ENCODE data around the gene GREB1L.

The GREB1L gene

DNA sequence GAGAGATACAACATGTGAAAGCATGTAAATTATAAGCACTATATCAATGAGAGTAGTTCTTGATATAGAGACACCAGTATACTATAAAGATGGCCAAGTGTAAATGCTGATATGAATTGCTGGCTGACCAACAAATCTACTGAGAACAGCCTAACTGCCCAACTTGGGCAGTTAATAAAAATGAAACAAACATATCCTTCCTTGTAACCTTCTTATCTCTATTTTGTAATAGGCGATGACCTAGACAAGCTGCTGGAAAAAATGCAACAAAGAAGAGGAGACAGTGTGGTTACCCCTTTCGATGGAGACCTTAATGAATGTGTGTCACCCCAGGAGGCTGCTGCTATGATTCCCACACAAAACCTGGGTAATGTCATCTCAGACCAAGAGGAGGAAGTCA is 209.8 kb downstream of the GREB1L start:
- no peak for DNase-seq

DNA sequence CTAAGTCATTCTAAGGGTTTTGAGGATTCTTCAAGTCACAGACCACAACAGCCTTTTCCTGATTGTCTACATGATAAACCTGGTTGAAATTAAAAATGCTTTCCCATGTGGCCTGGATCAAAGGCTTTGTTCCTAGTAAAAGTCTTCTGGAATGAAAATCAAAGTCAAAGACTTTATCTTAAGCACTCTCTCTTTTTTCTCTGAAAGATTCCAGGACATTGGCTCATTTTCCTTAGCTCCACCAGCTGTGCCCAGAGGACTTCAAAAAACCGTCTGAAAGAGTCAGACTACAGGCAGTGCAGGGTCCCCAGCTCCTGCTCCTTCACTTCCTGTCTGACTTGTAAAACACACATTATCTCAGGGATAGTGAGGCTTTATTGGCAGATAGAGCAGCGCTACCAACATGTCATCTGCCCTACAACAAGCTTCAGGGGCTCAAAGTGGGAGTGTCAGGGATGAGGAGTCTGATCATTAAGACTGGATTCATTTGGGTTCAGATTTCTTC is 210.3 kb downstream of the GREB1L start:
- DNase-seq = peak in 1 of 3 experiments; percentile 71

DNA sequence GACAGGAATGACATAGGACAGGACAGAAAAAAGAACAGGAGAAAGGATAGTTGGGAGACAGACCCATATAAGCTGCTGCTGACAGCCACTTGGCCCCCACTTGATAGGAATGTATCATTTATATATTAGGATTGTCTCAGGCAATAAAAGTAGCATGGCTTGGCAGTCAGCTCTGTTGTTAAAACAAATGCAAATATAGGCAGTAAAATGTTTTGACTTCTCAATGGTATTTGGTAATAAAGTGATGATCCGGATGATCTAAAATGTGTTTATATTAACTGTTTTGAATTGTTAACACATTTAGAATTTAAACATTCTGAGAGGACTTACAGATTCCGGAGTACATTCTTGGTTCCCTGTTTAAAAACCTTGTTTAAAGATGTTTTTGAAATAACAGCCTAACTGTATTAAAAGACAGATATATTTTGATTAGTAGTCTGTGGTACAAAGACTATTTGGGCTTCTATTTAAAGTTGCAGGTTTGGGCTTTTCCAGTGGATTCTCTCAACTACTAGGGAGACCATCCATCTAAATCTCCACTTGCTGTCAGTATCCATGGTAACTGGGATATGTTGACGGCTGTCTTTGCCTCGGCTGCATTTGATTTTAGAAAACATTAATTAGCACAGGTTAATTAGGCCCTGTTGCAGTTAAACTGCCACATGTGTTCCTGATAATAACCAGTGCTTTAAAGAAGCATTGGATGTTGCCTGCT is 210.9 kb downstream of the GREB1L start:
- DNase-seq = peak in 2 of 3 experiments; percentile 71 to 89

GRCh38 chr18:21453511-21453901 is 211.5 kb downstream of the GREB1L start:
- peak in 2 of 3 experiments; percentile 89 to 96 for DNase-seq

- DNase-seq = no peak
Measured at GRCh38 chr18:21454725-21455124, 212.7 kb downstream of the GREB1L start.

DNA sequence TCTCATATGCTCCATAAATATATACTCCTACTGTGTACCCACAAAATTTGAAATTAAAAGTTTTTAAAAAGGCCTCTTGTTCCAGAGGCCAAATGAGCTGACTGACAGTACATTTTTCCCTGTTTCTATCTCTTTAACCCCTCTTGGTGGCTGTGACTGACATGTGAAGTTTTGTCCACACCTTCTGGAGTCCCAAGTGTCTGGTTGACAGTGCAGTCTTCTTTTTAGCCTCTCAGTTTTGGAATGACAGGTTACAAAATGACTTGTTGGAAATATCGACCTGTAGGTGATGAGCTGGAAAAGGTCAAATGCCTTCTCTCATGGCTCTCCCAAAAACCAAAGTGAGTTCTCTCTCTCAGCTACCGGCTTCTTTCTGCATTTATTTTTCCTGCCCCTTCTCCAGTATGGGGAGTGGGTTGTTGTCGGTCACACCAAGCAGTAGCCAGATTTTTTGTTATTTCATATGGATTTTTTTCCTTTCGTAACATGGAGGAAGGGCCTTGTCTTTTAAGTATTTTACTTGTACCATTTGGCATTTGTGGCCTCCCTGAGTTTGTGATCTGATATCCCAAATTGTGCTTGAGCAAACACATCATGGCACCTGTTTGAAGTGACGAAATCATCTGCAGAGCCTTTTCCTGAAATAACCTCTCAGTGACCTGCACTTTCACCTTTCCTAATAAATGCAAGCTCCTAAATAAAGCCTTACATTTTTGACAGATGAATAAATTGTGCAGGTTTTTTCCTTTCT is 214.6 kb downstream of the GREB1L start:
- DNase-seq = peak in 1 of 3 experiments; percentile 36

GRCh38 chr18:21457179-21457535 is 215.1 kb downstream of the GREB1L start:
- no peak for DNase-seq

- no peak for DNase-seq
Measured at GRCh38 chr18:21458310-21458709, 216.3 kb downstream of the GREB1L start.

GRCh38 chr18:21458788-21459187 is 216.8 kb downstream of the GREB1L start:
- no peak for DNase-seq

- DNase-seq = no peak
Measured at GRCh38 chr18:21459706-21460286, 217.8 kb downstream of the GREB1L start.

DNA sequence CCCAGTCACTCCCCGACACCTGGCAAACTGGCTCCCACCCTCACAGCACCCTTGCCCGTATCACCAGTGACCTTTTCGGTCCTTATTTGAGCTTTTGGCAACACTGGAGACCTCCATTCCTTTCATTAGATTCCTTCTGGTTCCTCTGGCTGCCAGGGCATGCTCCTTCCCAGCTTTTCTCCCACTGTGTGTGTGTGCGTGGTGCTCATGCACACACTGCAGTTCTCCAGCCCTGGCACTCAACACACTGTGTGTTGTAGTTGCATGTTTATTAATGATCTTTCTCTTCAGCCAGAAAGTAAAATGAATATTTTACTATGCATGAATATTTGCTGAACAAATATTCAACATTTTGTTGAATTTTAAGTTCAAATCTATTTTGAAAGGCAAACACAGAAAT is 219.4 kb downstream of the GREB1L start:
- no peak for DNase-seq

DNA sequence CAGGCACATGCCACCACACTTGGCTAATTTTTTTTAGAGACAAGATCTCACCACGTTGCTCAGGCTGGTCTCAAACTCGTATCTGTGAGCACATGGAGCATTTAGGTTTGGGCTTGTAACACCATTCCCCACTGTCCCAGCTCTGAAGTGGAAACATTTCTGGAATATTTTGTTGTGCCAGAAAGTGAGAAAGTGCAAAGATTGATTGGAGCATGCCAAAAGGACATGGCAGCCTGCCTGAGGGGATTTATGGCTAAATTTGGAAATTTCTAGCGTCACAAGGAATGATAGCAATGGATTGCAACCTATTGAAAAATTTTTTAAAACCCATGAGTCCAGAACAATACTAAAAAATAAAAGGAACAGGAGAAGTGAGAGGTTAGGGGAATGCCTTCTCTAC is 221.7 kb downstream of the GREB1L start:
- no peak for DNase-seq

GRCh38 chr18:21468514-21469164 is 226.6 kb downstream of the GREB1L start:
- no peak for DNase-seq

DNA sequence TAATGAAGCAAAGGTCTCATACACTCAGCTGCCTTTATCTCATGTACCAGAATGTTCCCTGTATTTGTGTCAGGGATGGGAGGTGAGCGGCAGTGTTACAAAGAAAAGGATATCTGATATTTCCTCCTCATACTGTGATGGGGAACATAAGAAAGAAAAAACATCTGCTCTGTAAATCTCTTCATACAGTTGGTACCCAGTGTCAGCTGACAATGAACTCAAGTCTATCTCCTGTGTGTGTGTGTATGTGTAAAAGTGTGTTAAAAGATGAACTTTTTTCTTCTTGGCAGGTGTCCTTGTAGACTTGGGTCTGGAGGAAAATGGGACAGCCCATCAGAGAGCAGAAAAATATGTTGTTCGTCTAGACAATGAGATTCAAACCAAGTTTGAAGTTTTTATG is 230.7 kb downstream of the GREB1L start:
- DNase-seq = no peak

- no peak for DNase-seq
Measured at GRCh38 chr18:21474621-21475020, 232.6 kb downstream of the GREB1L start.

GRCh38 chr18:21479721-21480120 is 237.7 kb downstream of the GREB1L start:
- no peak for DNase-seq

DNA sequence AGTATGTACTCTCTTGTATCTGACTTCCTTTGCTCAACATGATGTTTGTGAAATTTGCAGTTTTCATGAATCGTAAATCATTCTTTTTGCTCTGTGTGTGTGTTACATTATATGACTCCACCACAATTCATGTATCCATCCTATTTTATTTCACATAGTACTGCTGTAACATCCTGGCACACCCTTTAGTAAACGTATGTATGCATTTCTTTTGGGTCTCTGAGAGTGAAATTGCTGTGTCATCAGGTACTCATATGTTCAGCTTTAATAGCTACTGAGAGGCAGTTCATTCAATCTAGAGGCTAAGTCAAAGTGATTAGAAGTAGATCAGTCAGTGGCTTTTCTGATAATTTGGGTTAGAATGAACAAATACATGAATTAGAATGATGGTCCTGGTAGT is 239.7 kb downstream of the GREB1L start:
- DNase-seq = peak in 1 of 3 experiments; percentile 20

DNA sequence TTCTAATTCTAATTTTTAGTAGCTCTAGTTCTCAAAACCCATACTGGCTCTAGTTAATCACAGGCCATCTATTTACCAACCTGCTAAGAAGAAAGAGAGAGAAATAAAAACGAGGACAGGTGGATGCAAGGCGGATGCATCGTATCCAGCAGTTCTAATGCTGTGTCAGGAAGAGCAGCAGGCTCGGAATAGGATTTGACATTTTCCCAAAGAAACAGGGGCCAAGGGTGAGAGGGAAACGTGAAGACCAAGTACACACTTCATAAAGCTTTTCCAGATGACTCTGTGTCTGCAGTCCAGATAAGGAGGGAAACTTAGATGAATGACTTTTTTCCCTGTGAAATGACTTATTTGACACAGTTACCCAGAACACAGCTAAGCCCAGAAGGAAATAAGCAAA is 241.0 kb downstream of the GREB1L start:
- DNase-seq = no peak

- peak in 1 of 3 experiments; percentile 16 for DNase-seq
Measured at GRCh38 chr18:21484851-21485636, 243.0 kb downstream of the GREB1L start.

- DNase-seq = no peak
Measured at GRCh38 chr18:21486905-21487437, 244.9 kb downstream of the GREB1L start.

DNA sequence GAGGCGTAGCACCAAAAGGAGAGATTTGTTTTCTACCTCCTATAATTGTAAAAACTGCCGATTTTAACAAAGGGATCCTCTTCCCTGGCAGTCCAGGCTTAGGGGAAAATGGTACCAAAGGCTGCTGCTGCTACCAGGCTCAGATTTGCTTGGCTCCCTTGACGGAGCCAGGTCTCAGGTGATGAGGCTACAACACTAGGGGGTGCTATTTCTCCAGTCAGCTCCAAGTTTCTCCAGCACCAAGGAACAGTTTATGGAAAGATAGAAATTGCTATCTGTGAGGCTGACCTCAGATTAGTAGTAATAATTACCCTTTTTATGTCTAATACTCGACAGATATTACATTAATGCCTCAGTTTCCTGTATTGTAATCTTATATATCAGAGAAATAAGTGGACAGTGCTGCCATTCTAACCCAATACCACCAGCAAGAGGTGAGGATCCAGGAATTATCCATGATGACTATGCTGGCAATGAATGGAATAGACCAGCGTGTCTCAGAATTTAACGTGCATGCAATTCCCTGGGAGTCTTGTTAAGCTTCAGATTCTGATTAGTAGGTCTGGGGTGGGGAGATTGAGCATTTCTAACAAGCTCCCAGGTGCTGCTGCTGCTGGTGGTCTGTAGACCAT is 247.2 kb downstream of the GREB1L start:
- DNase-seq = peak; percentile 28 to 81 (median 55)

Data from NCI-H1417 (cell line).